ENCODE data around the gene LYRM4. TPM values are rescaled to one million over a fixed set of nuclear protein-coding genes. Genes with fewer than 3 reads are reported as not detected.

Gene LYRM4
- total and polyA plus RNA-seq, 2 experiments from 2014 or later = 51.0 to 62.0 TPM

GRCh38 chr6:5121479-5121878 lies 139.3 kb downstream of the LYRM4 start:
- H3K4me1 Mint-ChIP-seq = peaks cover 14% of the 10 kb centered on the region
- H3K27me3 Mint-ChIP-seq (ENCODE audit: insufficient read depth, low read depth, poor library complexity) = peaks cover 5% of the 10 kb centered on the region
- no peaks in the 10 kb centered on the region for H3K27me3 ChIP-seq (ENCODE audit: insufficient read depth)
- no peaks in the 10 kb centered on the region for H3K36me3 ChIP-seq (ENCODE audit: insufficient read depth)
- no peaks in the 10 kb centered on the region for H3F3A ChIP-seq (replicated peaks; ENCODE audit: low read depth)
- ATAC-seq = no peak
- H3K36me3 Mint-ChIP-seq (ENCODE audit: low read depth) = peaks cover 11% of the 10 kb centered on the region; the same call in 2 of the 3 replicates
- H3K4me3 ChIP-seq = no peak overlapping the region
- TF ChIP-seq JUNB (IDR thresholded peaks at IDR 0.05; ENCODE audit: unreplicated experiment) (no peak), CTCF (conservative IDR thresholded peaks at IDR 0.05; ENCODE audit: low read depth in 2 of 2) (no peak), EZH2phosphoT487 (IDR thresholded peaks at IDR 0.05; ENCODE audit: unreplicated experiment) (no peak), EZH2 (IDR thresholded peaks at IDR 0.05; ENCODE audit: low read depth, unreplicated experiment) (no peak), STAT1 (IDR thresholded peaks at IDR 0.05; ENCODE audit: unreplicated experiment) (no peak), ZNF462 (CRISPR knock-in tag; IDR thresholded peaks at IDR 0.05) (no peak), ZNF114 (CRISPR knock-in tag; IDR thresholded peaks at IDR 0.05) (no peak), ZNF331 (CRISPR knock-in tag; IDR thresholded peaks at IDR 0.05; ENCODE audit: low read depth) (no peak), NANOG (IDR thresholded peaks at IDR 0.05; ENCODE audit: borderline replicate concordance) (no peak), ETS1 (IDR thresholded peaks at IDR 0.05) (no peak), REST (IDR thresholded peaks at IDR 0.05; ENCODE audit: unreplicated experiment) (no peak), POLR2AphosphoS5 (IDR thresholded peaks at IDR 0.05; ENCODE audit: low read depth) (no peak), CREB1 (CRISPR knock-in tag; IDR thresholded peaks at IDR 0.05; ENCODE audit: low read depth) (no peak)
- no peak overlapping the region for H3K27ac Mint-ChIP-seq
- H3K4me2 ChIP-seq = no peak overlapping the region
- peaks cover 2% of the 10 kb centered on the region; the same call in 1 of the 3 replicates for H3K9me3 Mint-ChIP-seq
- no peaks in the 10 kb centered on the region for H3K4me1 ChIP-seq (ENCODE audit: insufficient read depth)
- DNase-seq (ENCODE audit: low spot score) = no peak
- no peak overlapping the region for H3K4me3 Mint-ChIP-seq
- H3K27ac ChIP-seq (ENCODE audit: low read depth) = no peak overlapping the region
- H4K20me1 ChIP-seq (replicated peaks; ENCODE audit: insufficient read depth) = no peaks in the 10 kb centered on the region; the same call in 1 of the 2 replicates
- no peak overlapping the region for H2AFZ ChIP-seq
- no peaks in the 10 kb centered on the region for H3K79me2 ChIP-seq (replicated peaks; ENCODE audit: insufficient read depth)
- H3K9me2 ChIP-seq (ENCODE audit: insufficient read depth) = no peaks in the 10 kb centered on the region
